GM21515 (cell line): Measurements from ENCODE around the gene DLX4.

Experiments used
- ATAC-seq: cut with Tn5 transposase; IDR thresholded peaks from one replicate; pipeline ENCODE4 v1.9.1; 2021; ENCODE audit not compliant: unreplicated experiment

Gene DLX4

DNA sequence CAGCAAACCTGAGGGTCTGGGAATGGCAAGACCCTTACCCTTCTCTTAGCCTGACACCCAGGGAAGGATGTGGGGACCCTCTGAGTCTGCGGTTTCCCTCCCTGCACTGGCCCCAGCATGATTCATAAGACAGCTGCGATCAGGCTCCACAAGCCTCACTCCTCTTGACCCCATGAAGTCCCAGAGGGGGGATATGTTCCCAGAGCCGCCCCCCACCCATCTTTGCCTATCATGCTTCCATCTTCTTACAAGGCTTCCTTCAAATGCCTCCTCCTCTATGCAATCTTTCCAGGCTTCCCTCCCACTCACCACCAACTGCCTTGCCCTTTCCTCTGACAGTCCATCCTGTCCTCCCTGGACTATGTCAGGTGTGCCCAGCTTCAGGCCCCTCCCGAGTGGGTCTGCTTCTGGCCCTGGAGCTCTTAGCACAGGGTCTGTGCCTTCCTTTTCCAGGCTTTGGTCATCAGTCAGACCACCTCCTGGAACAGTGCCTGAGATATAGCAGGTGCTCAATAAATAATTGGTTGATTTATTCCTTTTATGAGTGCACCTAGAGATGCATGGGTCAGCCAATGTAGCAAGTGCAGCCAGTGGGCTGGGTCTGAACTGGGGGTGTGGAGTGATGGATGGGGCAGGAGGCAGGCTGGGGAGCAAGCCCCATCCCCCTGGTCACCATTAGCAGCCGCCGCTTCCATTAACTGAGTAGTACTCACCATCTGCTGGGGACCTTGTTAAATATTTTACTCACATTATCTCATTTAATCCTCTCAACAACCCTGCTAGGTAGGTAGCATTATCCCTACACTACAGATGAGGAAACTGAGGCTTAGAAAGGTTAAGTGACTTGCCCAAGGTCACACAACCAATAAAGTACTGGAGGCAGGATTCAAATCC lies 17.7 kb downstream of the DLX4 start:
- ATAC-seq: no peak

DNA sequence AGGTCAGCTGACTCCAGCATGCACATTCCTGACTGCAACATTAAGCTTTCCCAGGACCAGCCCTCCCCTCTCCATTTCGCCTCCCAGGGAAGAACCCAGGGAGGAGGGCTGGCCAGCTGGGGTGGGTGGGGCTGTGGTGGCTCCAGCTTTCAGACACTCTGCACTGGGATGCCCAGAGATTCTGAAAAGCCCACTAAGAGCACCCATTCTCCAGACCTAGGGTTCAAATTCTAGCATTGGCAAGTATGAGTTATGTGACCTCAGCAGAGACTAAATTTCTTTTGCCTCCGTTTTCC lies 18.2 kb downstream of the DLX4 start:
- ATAC-seq: no peak

DNA sequence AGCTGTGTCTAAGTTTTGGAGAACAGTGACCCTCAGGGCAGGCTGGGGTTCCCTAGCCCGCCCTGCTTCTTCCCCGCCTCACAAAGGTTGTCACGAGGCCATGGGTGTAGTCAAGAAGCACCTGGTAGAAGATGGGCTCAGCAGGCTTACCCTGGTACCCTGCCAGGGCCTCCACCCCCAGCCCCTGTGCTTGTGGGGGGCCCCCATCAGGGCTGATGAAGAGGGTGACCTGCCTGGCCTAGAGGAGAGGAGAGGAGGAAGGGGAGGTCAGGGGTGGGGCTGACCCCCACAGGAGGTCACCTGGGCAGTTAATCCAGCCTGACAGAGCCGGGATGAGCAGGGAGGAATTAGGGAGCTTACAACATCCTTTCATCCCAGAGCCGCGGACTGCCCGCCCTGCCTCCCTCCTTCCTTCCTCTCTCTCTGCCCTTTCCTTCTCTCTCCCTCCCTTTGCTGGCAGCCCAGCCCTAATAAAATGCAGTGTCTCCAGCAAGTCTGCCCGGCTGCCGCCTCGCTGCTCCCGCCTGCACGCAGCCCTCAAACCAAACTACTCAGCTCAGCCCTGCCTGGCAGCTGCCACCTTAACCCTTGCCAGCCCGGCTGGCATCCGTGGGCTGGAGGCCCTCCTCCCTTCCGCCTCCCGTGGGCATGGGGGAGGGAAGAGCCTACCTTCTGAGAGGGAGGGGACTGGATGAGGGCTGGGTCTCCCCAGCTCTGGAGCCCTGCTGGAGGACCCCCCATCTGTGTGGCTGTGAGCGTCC lies 18.9 kb downstream of the DLX4 start:
- ATAC-seq: no peak

DNA sequence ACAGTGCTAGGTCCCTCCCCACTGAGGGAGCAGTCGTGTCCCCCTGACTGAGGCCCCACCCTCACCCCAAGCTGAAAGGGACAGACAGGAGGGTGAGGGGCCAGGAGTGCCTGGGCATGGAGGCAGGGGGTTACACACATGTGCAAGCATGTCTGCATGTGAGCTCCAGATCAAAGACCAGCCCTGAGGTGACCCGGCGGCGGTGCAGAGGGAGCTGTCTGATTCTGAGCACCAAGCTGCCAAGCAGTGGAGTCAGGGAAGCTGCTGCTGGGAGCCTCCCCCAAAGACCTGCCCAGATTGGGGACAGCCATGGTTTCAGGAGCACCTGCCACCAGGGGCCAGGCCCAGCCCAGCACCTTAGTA lies 20.5 kb downstream of the DLX4 start:
- ATAC-seq: no peak

DNA sequence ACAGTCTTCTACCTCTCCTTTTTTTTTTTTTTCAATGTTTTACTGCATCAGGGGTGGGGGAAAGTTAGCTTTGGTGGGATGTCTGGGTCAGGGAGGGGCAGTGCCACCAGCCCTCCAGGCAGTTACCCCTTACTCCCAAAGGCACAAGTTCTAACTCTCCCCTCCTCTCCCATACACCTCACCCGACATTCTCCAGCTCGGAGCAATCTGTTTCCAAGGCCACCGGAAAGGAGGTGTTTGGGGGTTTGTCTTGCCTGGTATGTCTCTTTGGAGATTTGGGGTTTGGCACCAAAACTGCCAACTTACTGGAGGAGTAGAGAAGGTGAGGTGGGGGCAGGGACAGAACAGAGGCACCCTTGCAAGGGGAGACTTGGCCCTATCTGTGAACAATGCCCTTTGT lies 21.3 kb downstream of the DLX4 start:
- ATAC-seq: no peak

DNA sequence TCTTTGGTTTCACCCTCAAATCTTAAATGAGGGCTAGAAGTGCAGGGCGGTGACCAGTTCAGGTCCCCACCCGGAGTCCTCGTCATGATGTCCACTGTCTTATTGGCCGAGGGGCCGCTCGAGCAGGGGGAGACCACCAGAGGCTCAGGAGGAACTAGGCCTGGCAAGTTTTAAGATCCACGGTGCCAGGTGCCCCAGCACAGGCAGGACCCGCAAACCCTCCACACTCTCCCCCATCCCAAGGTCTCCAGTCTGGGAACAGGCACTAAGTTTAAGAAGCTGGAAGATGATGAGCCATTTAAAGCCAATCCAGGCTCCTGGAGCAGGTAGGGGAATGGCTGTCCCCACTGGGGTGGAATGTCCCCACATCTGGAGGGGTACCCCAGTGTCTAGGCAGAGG lies 21.9 kb downstream of the DLX4 start:
- no peak for ATAC-seq

DNA sequence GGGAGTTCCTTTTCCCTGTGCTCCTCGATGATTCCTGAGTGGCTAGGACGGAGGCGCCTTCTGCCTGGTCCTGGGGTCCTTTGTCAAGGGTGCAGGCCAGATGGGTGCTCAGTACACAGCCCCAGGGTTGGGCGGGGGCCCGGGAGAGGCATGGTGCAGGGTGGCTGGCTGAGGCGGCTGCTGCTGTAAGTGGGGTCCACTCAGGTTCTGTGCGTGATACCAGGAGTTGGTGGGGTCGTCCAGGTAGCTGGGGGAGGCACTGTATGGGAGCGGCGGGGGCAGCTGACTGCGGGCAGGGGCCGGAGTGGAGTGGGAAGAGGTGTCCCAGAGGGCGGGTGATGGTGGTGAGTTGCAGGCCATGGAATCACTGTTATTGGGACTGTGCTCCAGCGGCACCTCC lies 22.4 kb downstream of the DLX4 start:
- no peak for ATAC-seq

DNA sequence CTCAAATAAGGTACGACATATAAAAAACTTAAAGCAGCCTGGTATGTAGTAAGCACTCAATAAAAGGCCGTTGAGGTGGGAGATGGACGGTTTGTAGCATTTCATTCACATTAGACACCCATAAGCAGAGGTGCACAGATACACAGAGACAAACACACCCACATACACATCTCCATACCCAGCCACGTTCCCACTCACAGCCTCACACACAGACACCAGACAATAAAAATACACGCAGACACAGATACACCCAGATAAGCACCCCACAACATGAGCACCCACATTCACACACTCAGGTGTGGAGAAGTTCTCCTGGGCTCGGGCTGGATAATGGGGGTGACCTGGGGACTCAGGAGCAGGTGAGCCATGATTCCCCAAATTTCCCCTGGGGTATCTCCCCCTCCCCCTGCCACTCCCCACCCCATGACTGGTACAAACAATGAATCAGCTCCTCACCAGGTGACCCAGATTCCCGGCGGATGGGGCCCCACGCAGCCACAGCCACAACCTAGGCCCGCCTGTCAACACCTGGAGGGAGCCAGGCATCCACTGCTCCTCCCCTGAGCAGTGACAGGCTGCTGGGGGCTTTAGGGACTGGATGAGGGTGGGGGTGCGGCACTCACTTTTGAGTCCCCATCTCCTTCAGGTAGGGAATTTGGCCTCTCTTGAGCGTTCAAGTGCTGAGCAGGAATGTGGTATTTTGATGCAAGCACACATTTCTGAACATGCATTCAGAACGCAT lies 23.4 kb downstream of the DLX4 start:
- no peak for ATAC-seq

DNA sequence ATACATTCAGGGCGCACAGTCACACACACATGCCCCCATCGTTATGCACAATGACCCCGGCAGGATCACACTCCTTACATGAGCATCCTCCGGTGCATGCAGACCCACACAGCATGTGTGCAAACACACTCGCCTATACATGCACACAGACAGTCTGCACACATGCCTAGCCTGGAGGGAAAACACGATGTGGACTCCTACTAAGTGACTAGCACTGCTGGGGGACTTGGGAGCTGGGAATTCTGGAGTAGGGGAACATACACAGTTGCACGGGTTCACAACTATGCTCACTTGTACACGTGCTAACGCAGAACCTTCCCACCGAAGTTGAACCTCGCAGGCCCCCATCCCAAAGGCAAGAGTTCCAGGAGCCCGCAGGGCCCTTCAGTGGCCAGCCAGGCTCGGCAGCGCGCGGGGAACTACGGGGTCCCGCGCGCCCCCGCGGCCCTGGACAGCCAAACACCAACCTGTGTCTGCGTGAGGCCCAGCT lies 24.0 kb downstream of the DLX4 start:
- no peak for ATAC-seq

DNA sequence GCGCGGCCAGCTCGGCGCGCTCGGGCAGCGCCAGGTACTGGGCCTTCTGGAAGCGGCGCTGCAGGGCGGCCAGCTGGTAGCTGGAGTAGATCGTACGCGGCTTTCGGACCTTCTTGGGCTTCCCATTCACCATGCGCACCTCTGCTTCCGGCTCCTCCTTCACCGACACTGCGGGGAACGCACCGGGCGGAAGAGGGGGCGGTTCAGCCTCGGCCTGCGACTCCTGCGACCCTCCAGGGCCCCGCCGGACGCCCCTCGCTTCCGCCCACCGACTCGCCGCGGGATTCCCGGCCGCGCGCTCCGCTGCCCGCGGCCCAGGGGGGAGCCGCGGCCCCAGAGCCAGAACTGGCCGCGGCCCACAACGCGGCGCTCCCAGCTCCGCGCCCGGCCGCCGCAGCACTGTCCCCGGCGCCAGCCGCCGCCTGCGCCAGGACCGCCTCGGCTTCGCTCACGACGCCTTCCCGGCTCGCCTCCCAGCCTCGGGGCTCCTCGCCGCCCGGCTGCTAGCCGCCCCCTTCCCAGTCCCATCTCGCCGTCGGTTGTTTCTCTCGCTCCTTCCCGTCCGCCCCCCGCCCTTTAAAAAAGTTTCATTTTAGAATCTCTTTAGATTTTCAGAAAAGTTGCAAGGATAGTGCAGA lies 24.6 kb downstream of the DLX4 start:
- no peak for ATAC-seq

DNA sequence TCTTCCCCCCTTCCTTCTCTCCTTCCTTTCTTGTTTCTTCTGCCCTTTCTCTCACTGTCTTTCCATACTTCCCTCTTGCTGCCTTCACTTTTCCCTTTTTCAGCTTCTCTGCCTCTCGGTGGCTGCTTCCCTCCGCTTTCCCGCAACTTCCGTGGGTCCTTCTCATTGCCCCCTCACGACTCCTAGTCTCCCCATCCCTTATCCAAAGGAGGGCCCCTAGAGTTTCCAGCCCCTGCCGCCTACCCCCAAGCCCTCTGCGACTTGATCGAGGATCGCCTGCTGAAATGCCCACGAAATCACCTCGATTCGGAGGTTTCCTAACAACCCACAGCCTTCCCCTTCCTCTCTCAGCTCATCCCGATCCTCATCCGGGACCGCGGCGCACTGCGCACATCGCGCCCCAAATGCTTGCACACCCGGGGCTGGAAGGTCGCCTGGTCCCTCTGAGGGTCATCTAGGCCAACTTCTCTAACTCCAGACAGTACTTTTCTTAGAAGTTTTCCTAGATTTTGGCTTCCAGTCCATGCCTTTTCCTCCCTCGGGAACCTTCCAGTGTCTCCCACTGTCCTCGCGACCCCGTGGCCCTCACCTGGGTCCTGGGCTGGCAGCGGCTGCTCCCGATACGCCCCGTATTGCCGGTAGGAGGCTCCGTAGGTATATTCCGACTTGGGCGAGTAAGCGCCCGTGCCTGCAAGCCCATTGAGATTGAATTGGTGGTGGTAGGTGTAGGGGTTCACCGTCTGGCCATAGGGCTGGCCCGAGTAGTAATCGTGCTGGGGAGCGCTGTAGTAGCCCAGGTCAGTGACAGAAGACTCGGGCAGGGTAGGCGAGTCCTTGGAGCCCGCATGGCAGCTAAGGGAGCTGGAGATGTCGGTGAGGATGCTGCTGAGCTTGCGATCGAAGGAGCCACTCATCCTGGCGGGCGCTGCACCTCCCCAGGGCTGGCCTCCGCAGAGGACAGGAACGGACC lies 25.4 kb downstream of the DLX4 start:
- no peak for ATAC-seq

DNA sequence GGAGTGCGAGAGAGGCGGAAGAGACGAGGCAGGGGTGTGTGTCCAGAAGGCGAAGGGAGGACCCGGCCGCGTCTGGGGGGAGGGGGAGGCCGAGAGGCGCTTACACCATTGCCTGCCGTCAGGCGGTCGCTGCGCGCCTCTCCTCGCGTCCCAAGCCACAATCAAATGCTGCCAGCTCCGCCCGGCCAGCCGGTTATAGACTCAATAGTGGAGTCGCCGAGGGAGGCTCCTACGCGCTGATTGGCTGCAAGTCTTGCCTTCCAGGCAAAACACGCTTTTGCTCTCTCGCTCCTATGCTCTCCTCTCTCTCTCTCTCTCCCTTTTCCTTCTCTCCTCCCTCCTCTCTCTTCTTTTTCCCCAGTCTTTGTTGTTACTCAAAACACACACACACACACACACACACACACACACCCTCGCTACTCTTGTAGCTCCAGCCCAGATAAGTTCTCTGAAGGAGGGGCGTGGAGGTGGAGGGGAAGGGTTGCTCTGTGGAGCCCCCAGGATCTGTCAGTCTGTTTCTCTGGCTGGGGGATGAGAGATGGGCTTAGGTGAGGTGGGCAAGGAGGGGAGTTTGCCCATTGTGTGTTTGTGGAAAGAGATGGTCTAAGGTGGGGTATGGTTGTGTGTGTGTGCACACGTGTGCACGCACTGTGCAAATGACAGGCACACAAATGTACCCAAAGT lies 26.2 kb downstream of the DLX4 start, which contains the start of gene DLX3:
DLX3 (minus strand) TSS at position 170 of the 684 bp plus-strand sequence. CDS start 226 bp downstream, outside the sequence.
- no peak for ATAC-seq

DNA sequence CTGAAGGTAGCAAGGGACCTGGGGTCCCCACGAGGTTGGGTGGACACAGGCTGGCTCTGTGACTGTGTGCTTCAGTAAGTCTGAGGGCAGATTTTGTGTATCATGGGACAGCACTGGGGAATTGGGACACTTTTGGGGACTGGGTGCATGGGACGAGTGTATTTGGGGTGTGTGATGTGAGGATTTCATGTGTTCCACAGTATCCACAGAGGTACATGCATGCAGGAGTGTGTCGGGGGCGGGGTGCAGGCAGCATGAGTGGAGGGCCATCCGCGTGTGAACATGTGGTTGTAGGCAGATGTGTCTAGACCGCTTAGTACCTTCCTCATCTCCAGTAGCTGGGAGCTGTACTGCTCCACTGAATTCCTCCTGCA lies 27.1 kb downstream of the DLX4 start:
- ATAC-seq: no peak

DNA sequence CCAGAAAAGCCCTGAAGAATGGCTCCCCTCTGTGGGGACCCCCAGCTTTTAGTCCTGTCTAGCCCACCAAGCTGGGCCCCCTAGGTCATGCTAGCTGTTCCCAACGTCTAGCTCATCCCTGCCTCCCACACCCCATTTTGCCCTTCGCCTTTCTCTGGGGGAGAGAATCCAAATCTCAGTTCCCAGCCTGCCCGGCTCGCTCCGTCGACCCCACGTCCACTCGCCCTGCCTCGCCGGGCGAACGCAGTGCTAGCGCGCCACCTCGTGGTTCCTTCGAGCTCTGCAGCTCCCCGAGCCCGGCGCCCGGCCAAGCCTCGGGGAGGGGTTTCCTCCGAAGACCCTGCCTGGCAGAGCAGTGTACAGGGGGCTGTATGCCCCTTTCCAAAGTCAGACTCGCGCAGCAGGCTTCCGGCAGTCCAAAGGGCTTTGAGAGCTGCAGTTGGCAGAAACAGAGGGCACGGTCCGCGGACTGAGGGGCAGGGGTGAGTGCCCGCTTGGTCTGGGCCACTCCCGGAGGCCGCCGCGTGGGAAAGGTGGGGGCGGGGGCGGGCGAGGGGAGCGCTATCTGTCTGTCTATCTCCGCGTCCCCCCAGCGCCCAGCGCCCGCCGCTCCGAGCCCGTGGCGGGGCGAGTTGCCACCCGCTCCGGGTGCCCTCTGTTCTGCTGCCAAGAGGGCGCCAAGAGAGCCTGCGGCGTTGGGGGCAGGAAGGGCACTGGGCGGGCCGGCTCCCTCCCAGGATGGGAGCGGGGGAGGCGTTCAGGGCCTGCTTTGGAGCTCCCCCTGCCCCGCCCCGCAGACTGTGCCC lies 27.7 kb downstream of the DLX4 start:
- ATAC-seq: no peak

DNA sequence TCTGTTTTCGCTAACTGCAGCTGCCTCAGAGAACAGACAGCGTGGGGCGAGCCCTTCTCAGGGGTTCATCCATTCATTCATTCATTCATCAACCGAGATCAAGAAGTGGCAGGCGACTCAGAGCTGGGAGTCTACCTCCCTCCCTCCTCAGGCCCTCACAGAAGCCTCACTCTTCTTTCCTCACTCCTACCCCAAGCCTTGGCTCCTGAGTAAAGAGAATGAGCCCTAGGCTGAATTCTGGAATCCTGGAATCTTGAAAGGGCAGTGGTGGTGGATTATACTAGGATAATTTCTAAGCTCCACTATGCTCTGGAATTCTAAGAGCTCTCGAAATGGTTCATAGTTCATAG lies 28.3 kb downstream of the DLX4 start:
- ATAC-seq: no peak

DNA sequence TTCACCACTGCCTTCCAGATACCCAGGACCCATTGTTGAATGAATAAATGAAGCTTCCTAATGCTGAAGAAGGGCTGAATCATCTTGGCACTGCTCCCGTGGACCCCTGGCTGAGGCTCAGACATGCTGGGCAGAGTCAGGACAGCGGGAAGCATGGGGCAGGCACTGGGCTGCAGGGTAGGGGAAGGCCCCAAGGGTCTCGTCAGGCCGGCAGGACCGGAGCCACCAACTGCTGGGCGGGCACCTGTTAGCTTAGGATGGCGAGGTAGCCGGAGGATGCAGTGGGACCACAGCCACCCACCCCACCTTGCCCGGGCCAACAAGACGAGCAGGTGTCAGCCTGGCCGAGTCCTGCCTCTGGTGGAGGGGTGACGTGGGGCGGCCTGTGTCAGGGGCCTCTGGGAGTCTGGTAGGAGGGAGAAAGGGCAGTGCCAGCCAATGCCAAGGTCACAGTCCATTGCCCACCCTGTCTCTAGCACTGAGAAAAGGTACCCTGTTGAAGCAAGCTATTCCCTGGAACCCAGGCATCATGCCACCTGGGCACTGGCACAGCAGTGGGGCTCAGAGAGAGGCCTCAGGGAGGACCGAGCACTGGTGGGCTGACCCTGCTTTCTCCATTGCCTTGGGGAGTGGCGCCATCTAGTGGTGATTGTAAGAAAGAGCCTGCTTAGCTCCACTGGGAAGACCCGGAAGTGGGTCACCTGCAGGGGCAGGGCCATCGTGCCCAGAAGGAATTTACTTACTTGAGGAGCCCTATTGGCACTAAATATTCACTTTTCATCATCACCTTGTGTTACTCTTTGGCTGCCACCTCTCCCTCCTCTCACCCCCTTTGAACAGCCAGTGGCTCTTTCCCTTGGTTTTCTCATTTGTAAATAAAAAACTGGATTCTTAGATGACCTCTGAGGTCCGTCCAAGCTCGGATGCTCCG lies 29.0 kb downstream of the DLX4 start:
- ATAC-seq: peak; percentile 70

DNA sequence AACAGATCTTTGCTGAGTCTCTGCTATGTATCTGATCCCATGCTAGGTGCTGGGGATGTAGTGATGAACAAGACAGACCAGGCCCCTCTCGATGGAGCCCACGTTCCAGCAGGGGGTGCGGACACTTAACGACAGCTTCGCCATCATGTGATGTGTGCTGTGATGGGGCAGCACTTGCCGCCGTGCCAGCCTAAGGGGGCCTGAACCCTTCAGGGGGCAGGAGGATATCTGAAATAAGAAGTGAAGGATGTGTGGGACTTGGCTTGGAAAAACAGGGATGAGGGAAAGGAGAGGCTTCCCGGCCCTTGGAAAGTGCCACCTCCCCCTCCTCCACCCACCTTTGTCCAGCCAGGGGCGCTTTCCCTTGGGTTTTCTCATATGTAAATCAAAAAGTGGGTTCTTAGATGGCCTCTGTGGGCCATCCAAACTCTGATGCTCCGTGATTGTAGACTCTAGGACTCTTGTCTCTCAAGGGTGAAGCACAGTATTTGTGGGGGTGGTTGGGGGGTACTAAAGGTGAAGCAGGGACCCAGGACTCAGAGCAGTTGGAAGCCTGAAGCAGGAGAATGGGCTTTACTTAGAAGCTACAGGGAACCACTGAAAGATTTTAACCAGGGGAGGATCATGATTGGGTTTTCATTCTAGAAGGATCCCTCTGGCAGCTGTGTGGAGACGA lies 30.0 kb downstream of the DLX4 start:
- ATAC-seq: no peak
